SK-N-SH (cell line): Measurements from ENCODE around the gene SLC25A17. TPM values are rescaled to one million over a fixed set of nuclear protein-coding genes. Genes with fewer than 3 reads are reported as not detected.

Experiments
- CTCF ChIA-PET: fragments of 300-600, 350-600 bp; formaldehyde crosslinking; extraction: SDS; loops from one replicate; lab custom pipeline; 2021; lab: Yijun Ruan, JAX
- POLR2A ChIA-PET: fragments of 350-600 bp; sonication (Branson Sonifier 250); formaldehyde crosslinking; extraction: SDS; loops from one replicate; lab custom pipeline; 2020; ENCODE audit warnings: antibody characterized with exemption, inconsistent platforms; lab: Yijun Ruan, JAX
- DNase-seq: peaks from one replicate; pipeline ENCODE4 v3.0.0; 2012
- H2AFZ ChIP-seq: fragments of 200-600 bp; sonication (generic); 2 replicates; pipeline ENCODE4 v1.8.1; 2016; ENCODE audit warnings: antibody characterized with exemption, mild to moderate bottlenecking, low read depth
- H3F3A ChIP-seq: fragments of 200-600 bp; sonication (generic); replicated peaks from 2 replicates; pipeline ENCODE3; 2016; ENCODE audit warnings: antibody characterized with exemption, mild to moderate bottlenecking; ENCODE audit not compliant: insufficient read depth
- H3K27ac ChIP-seq, 2 experiments: fragments of 200-500 bp in 1 of 2; fragments of 200-600 bp in 1 of 2; sonication (Bioruptor generic) in 1 of 2; sonication (generic), shearing (Covaris generic) in 1 of 2; 2 replicates each; pipeline versions ENCODE4 v1.5.1 to v1.6.1; 2014 to 2016; ENCODE audit warnings: low read depth in 2 of 2, inconsistent platforms in 1 of 2, low read length in 1 of 2, mild to moderate bottlenecking in 1 of 2, mixed read lengths in 1 of 2
- H3K27me3 ChIP-seq: fragments of 200-600 bp; sonication (generic), shearing (Covaris generic); 2 replicates; pipeline ENCODE4 v1.6.1; 2016; ENCODE audit warnings: mixed run types; ENCODE audit not compliant: insufficient read depth
- H3K36me3 ChIP-seq, 2 experiments: fragments of 200-500 bp in 1 of 2; fragments of 200-600 bp in 1 of 2; sonication (Bioruptor generic) in 1 of 2; sonication (generic) in 1 of 2; replicated peaks in 1 of 2; 2 replicates each; pipeline versions ENCODE3 to v1.5.1; 2014 to 2016; ENCODE audit warnings: low read length in 1 of 2, mild to moderate bottlenecking in 1 of 2; ENCODE audit not compliant: insufficient read depth in 2 of 2, control insufficient read depth in 1 of 2
- H3K4me1 ChIP-seq, 2 experiments: fragments of 200-500 bp in 1 of 2; fragments of 200-600 bp in 1 of 2; sonication (Bioruptor generic) in 1 of 2; sonication (generic), shearing (Covaris generic) in 1 of 2; 2 replicates each; pipeline versions ENCODE4 v1.5.1 to v1.6.1; 2014 to 2016; ENCODE audit warnings: low read depth in 1 of 2, low read length in 1 of 2, mixed run types in 1 of 2; ENCODE audit not compliant: insufficient read depth in 2 of 2, control insufficient read depth in 1 of 2
- H3K4me2 ChIP-seq: fragments of 200-600 bp; sonication (generic), shearing (Covaris generic); 2 replicates; pipeline ENCODE4 v1.6.1; 2017; ENCODE audit warnings: mixed run types
- H3K4me3 ChIP-seq, 2 experiments: fragments of 200-500 bp in 1 of 2; fragments of 200-600 bp in 1 of 2; sonication (Bioruptor generic) in 1 of 2; sonication (generic), shearing (Covaris generic) in 1 of 2; 2 replicates each; pipeline versions ENCODE4 v1.5.1 to v1.8.1; 2014 to 2016; ENCODE audit warnings: low read depth in 2 of 2, inconsistent platforms in 1 of 2, low read length in 1 of 2, mild to moderate bottlenecking in 1 of 2, mixed read lengths in 1 of 2, moderate library complexity in 1 of 2
- H3K79me2 ChIP-seq: fragments of 200-600 bp; sonication (generic); 2 replicates; pipeline ENCODE4 v1.8.1; 2017; ENCODE audit warnings: mild to moderate bottlenecking; ENCODE audit not compliant: insufficient read depth
- H3K9ac ChIP-seq: fragments of 200-600 bp; sonication (generic); 2 replicates; pipeline ENCODE4 v1.6.1; 2017; ENCODE audit warnings: mixed run types
- H3K9me2 ChIP-seq: fragments of 200-600 bp; sonication (generic); 2 replicates; pipeline ENCODE4 v1.6.1; 2017; ENCODE audit warnings: mixed run types
- H3K9me3 ChIP-seq: fragments of 200-600 bp; sonication (generic); 2 replicates; pipeline ENCODE4 v1.6.1; 2017; ENCODE audit warnings: mixed run types, mild to moderate bottlenecking, moderate library complexity
- H4K20me1 ChIP-seq: fragments of 200-600 bp; sonication (generic); 2 replicates; pipeline ENCODE4 v1.6.1; 2017; ENCODE audit warnings: mild to moderate bottlenecking, mixed run types; ENCODE audit not compliant: insufficient read depth
- CHD2 ChIP-seq: fragments of 150-350 bp; IDR thresholded peaks from 2 replicates; pipeline ENCODE4 v1.6.1; 2018; ENCODE audit warnings: low read length; ENCODE audit not compliant: partially characterized antibody
- CTCF ChIP-seq: fragments of 200-600 bp; sonication (generic); IDR thresholded peaks from 2 replicates; pipeline ENCODE4 v1.6.1; 2017; ENCODE audit warnings: antibody characterized with exemption, mild to moderate bottlenecking, moderate library complexity
- ELF1 ChIP-seq: IDR thresholded peaks from 2 replicates; pipeline ENCODE4 v1.4.0; 2012
- EP300 ChIP-seq, 2 experiments: IDR thresholded peaks; 2 replicates each; pipeline versions ENCODE4 v1.4.0 to v1.6.1; 2012; ENCODE audit warnings: borderline replicate concordance in 1 of 2, low read depth in 1 of 2, low read length in 1 of 2
- GABPA ChIP-seq: IDR thresholded peaks from 2 replicates; pipeline ENCODE4 v1.4.0; 2012; ENCODE audit warnings: low read depth, mild to moderate bottlenecking
- MAX ChIP-seq: IDR thresholded peaks from 2 replicates; pipeline ENCODE4 v1.4.0; 2012; ENCODE audit warnings: low read depth
- MEF2A ChIP-seq: IDR thresholded peaks from 2 replicates; pipeline ENCODE4 v1.4.0; 2012; ENCODE audit warnings: low read depth, borderline replicate concordance
- NFIC ChIP-seq: IDR thresholded peaks from 2 replicates; pipeline ENCODE4 v1.4.0; 2012; ENCODE audit warnings: borderline replicate concordance
- NRF1 ChIP-seq: IDR thresholded peaks from 2 replicates; pipeline ENCODE4 v1.6.1; 2012; ENCODE audit warnings: low read depth, mild to moderate bottlenecking, low read length
- POLR2AphosphoS5 ChIP-seq: IDR thresholded peaks from 2 replicates; pipeline ENCODE4 v1.6.1; 2012; ENCODE audit warnings: low read depth, low read length
- RAD21 ChIP-seq: IDR thresholded peaks from 2 replicates; pipeline ENCODE4 v1.6.1; 2012; ENCODE audit warnings: mild to moderate bottlenecking, low read length
- RFX5 ChIP-seq: IDR thresholded peaks from 2 replicates; pipeline ENCODE4 v1.6.1; 2012; ENCODE audit warnings: mild to moderate bottlenecking, improper control_type of control experiment, low read length
- SMC3 ChIP-seq: IDR thresholded peaks from 2 replicates; pipeline ENCODE4 v1.6.1; 2012; ENCODE audit warnings: low read depth, low read length, improper control_type of control experiment
- TAF1 ChIP-seq: IDR thresholded peaks from 2 replicates; pipeline ENCODE4 v1.6.1; 2012; ENCODE audit warnings: low read depth, mild to moderate bottlenecking, low read length, moderate library complexity, borderline replicate concordance
- TEAD4 ChIP-seq: IDR thresholded peaks from 2 replicates; pipeline ENCODE4 v1.4.0; 2012; ENCODE audit warnings: mild to moderate bottlenecking, borderline replicate concordance; ENCODE audit not compliant: insufficient read depth
- USF1 ChIP-seq: IDR thresholded peaks from 2 replicates; pipeline ENCODE4 v1.4.0; 2012; ENCODE audit warnings: low read depth, borderline replicate concordance
- WGBS: methylation state at CpG from one replicate; pipeline ENCODE4 v1.1.6; 2017; ENCODE audit warnings: low lambda C conversion rate; 5-methylcytosine and 5-hydroxymethylcytosine counted together
- polyA plus RNA-seq, 3 experiments: library from polyadenylated mRNA; depleted of rRNA; stranded (reverse); fragments of >200 nt; gene quantifications; 2 replicates each; pipeline ENCODE4 v1.2.3, GENCODE V29; 2012
- TF ChIP-seq, protein P1 (sequence below): fragments of 150-350 bp; IDR thresholded peaks from 2 replicates; pipeline ENCODE4 v1.6.1; 2016; ENCODE audit warnings: mild to moderate bottlenecking, low read depth, low read length

SLC25A17 gene
- polyA plus RNA-seq, 1 of the 3 experiments (the other 2 are of a cell fraction), result 11.1 TPM

GRCh38 chr22:40857309-40857855, 38.2 kb upstream of the SLC25A17 start:
- no peaks in the 10 kb centered on the region for H3F3A ChIP-seq
- H3K27ac ChIP-seq, result peak overlapping the region; percentile 74 to 93
- peaks cover 0 to 9% of the 10 kb centered on the region in 2 experiments; a peak in 3 of 4 replicates for H3K4me1 ChIP-seq
- CTCF ChIA-PET, result interaction anchor here (1.8 kb wide), 1 partner anchor 65 kb away, joined by 6 read pairs; no protein-coding TSS in a partner anchor
- H3K9ac ChIP-seq, result peak overlapping the region; percentile 95
- no peaks in the 10 kb centered on the region for H3K9me3 ChIP-seq
- DNase-seq, result no peak
- peaks cover 89% of the 10 kb centered on the region for H3K79me2 ChIP-seq
- H2AFZ ChIP-seq, result peak overlapping the region; percentile 66; the same call in 1 of the 2 replicates
- H3K4me3 ChIP-seq, result peak overlapping the region; percentile 76 to 77
- WGBS, result 4% methylated on average over 11 of the region's 18 CpGs
- POLR2A ChIA-PET, result interaction anchor here (0.6 to 1.2 kb wide), 2 partner anchors 9 to 42 kb away, joined by 3 read pairs; no protein-coding TSS in a partner anchor
- H3K4me2 ChIP-seq, result peak overlapping the region; percentile 71
- TF ChIP-seq, protein P1, sequence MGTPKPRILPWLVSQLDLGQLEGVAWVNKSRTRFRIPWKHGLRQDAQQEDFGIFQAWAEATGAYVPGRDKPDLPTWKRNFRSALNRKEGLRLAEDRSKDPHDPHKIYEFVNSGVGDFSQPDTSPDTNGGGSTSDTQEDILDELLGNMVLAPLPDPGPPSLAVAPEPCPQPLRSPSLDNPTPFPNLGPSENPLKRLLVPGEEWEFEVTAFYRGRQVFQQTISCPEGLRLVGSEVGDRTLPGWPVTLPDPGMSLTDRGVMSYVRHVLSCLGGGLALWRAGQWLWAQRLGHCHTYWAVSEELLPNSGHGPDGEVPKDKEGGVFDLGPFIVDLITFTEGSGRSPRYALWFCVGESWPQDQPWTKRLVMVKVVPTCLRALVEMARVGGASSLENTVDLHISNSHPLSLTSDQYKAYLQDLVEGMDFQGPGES, result no peak
- TF ChIP-seq MAX (no peak), CHD2 (no peak), EP300 (IDR thresholded peaks at IDR 0.05; ENCODE audit: borderline replicate concordance in 1 of 2, low read depth in 1 of 2, low read length in 1 of 2) (no peak), CTCF (no peak), RAD21 (no peak), TEAD4 (no peak)
- H3K36me3 ChIP-seq, result peaks cover 0 to 13% of the 10 kb centered on the region in 2 experiments
- no peaks in the 10 kb centered on the region for H3K9me2 ChIP-seq
- H3K27me3 ChIP-seq, result no peaks in the 10 kb centered on the region
- H4K20me1 ChIP-seq, result peaks cover 28% of the 10 kb centered on the region; the same call in 1 of the 2 replicates

- no peaks in the 10 kb centered on the region for H3K9me3 ChIP-seq
- H3K27ac ChIP-seq, result peak within 1 kb of the TSS; percentile 93 to 95
- H2AFZ ChIP-seq, result peak within 1 kb of the TSS; percentile 66; the same call in 1 of the 2 replicates
- H3K4me2 ChIP-seq, result peak within 1 kb of the TSS; percentile 83
- no peaks in the 10 kb centered on the region for H3K9me2 ChIP-seq
- H3K9ac ChIP-seq, result peak within 1 kb of the TSS; percentile 95
- no peaks in the 10 kb centered on the region for H3F3A ChIP-seq
- H3K79me2 ChIP-seq, result peaks cover 91% of the 10 kb centered on the region
- CTCF ChIA-PET, result interaction anchor here (1.8 kb wide), 1 partner anchor 66 kb away, joined by 6 read pairs; no protein-coding TSS in a partner anchor
- POLR2A ChIA-PET, result interaction anchor here (0.6 to 0.7 kb wide), 2 partner anchors 42 to 205 kb away, joined by 3 read pairs; no protein-coding TSS in a partner anchor
- H3K4me1 ChIP-seq, result peaks cover 0 to 9% of the 10 kb centered on the region in 2 experiments; a peak in 3 of 4 replicates
- WGBS, result 0% methylated on average over 20 of the region's 63 CpGs
- H3K4me3 ChIP-seq, result peak within 1 kb of the TSS; percentile 76 to 77
- peaks cover 0 to 8% of the 10 kb centered on the region in 2 experiments for H3K36me3 ChIP-seq
- H3K27me3 ChIP-seq, result no peaks in the 10 kb centered on the region
- peak; percentile 87 for DNase-seq
- peaks cover 32% of the 10 kb centered on the region; the same call in 1 of the 2 replicates for H4K20me1 ChIP-seq
- TF ChIP-seq MEF2A (no peak), ELF1 (peak; percentile 35; the same call in 1 of the 2 replicates), SMC3 (no peak), NRF1 (peak; percentile 37; the same call in 1 of the 2 replicates), USF1 (peak; percentile 83), GABPA (peak; percentile 85), TAF1 (peak; percentile 20; the same call in 1 of the 2 replicates), RAD21 (no peak), RFX5 (no peak), POLR2AphosphoS5 (no peak), CTCF (peak; percentile 37), EP300 (IDR thresholded peaks at IDR 0.05; ENCODE audit: borderline replicate concordance in 1 of 2, low read depth in 1 of 2, low read length in 1 of 2) (peak in 1 of 2 experiments; percentile 27; a peak in 2 of 4 replicates), CHD2 (no peak), NFIC (no peak)
These were observed 37.6 kb upstream of the SLC25A17 start, which contains the start of the genes ST13 and XPNPEP3 for GRCh38 chr22:40856513-40857308. Gene ST13 (minus strand): TSS chr22:40856639. CDS start chr22:40856540, 99 bp downstream. Gene XPNPEP3 (plus strand): TSS chr22:40857148. CDS start chr22:40857182, 34 bp downstream.
